ENCODE results near the gene AGRN.

AGRN gene

GRCh38 chr1:1021010-1021919, 1.3 kb downstream of the AGRN start:
- TF ChIP-seq MAX (IDR thresholded peaks at IDR 0.05) (peak; percentile 58; the same call in 1 of the 2 replicates), RAD21 (IDR thresholded peaks at IDR 0.05; ENCODE audit: low read depth) (no peak), TCF12 (IDR thresholded peaks at IDR 0.05; ENCODE audit: low read depth) (peak; percentile 81), EGR1 (IDR thresholded peaks at IDR 0.05) (no peak), CREB1 (IDR thresholded peaks at IDR 0.05; ENCODE audit: low read depth) (no peak), TEAD4 (IDR thresholded peaks at IDR 0.05) (peak; percentile 57; the same call in 1 of the 2 replicates), TAF1 (IDR thresholded peaks at IDR 0.05; ENCODE audit: low read depth) (no peak; the same call in none of the 2 replicates), FOXM1 (IDR thresholded peaks at IDR 0.05; ENCODE audit: borderline replicate concordance, low read depth) (0 out of 2 replicates have a peak, but pooled peaks have one; percentile 25), USF1 (IDR thresholded peaks at IDR 0.05) (no peak), EP300 (IDR thresholded peaks at IDR 0.05; ENCODE audit: borderline replicate concordance) (peak; percentile 75), CEBPB (IDR thresholded peaks at IDR 0.05) (no peak), YY1 (IDR thresholded peaks at IDR 0.05; ENCODE audit: low read depth) (peak; percentile 23; the same call in 1 of the 2 replicates), NFIC (IDR thresholded peaks at IDR 0.05) (peak; percentile 93), ZBTB7A (IDR thresholded peaks at IDR 0.05; ENCODE audit: low read depth) (peak; percentile 84)
- TF ChIP-seq, protein P1, sequence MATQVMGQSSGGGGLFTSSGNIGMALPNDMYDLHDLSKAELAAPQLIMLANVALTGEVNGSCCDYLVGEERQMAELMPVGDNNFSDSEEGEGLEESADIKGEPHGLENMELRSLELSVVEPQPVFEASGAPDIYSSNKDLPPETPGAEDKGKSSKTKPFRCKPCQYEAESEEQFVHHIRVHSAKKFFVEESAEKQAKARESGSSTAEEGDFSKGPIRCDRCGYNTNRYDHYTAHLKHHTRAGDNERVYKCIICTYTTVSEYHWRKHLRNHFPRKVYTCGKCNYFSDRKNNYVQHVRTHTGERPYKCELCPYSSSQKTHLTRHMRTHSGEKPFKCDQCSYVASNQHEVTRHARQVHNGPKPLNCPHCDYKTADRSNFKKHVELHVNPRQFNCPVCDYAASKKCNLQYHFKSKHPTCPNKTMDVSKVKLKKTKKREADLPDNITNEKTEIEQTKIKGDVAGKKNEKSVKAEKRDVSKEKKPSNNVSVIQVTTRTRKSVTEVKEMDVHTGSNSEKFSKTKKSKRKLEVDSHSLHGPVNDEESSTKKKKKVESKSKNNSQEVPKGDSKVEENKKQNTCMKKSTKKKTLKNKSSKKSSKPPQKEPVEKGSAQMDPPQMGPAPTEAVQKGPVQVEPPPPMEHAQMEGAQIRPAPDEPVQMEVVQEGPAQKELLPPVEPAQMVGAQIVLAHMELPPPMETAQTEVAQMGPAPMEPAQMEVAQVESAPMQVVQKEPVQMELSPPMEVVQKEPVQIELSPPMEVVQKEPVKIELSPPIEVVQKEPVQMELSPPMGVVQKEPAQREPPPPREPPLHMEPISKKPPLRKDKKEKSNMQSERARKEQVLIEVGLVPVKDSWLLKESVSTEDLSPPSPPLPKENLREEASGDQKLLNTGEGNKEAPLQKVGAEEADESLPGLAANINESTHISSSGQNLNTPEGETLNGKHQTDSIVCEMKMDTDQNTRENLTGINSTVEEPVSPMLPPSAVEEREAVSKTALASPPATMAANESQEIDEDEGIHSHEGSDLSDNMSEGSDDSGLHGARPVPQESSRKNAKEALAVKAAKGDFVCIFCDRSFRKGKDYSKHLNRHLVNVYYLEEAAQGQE (IDR thresholded peaks at IDR 0.05; ENCODE audit: low read depth) = no peak

- TF ChIP-seq EP300 (IDR thresholded peaks at IDR 0.05; ENCODE audit: borderline replicate concordance) (no peak), NFIC (IDR thresholded peaks at IDR 0.05) (no peak), EGR1 (IDR thresholded peaks at IDR 0.05) (no peak), TAF1 (IDR thresholded peaks at IDR 0.05; ENCODE audit: low read depth) (no peak), YY1 (IDR thresholded peaks at IDR 0.05; ENCODE audit: low read depth) (no peak), ZBTB7A (IDR thresholded peaks at IDR 0.05; ENCODE audit: low read depth) (no peak; the same call in 1 of the 2 replicates), CREB1 (IDR thresholded peaks at IDR 0.05; ENCODE audit: low read depth) (no peak), FOXM1 (IDR thresholded peaks at IDR 0.05; ENCODE audit: borderline replicate concordance, low read depth) (no peak), TCF12 (IDR thresholded peaks at IDR 0.05; ENCODE audit: low read depth) (no peak), TEAD4 (IDR thresholded peaks at IDR 0.05) (no peak)
These were observed 2.0 kb downstream of the AGRN start for GRCh38 chr1:1021920-1022259.

DNA sequence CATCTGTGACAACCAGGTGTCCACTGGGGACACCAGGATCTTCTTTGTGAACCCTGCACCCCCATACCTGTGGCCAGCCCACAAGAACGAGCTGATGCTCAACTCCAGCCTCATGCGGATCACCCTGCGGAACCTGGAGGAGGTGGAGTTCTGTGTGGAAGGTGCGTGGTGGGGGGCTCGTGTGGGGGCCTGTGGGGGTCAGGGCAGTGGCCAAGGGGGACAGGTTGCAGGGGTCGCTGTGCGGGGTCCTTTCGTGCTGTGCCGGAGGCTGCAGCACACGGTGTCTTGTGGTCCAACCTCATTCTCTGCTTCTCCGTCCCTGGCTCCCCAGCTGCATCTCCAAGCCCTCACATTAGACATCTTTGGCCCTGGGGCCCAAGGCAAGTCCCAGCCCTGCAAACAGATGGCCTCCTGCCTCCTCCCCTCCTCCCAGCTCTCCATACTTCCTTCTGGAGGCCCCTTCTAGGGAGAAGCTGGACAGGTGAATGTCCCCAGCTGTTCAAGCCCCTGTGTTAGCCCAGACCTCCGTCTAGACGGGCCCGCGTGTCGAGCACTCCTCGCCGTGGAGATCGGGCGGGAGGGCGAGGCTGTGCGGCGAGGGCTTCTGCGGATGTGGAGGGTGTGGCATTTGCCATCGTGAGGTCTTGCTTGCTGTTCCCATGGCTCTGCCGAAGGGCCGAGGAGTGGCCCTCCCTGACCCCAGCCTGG, 2.5 kb downstream of the AGRN start:
- TF ChIP-seq USF1 (IDR thresholded peaks at IDR 0.05) (no peak), TCF12 (IDR thresholded peaks at IDR 0.05; ENCODE audit: low read depth) (no peak), ZBTB7A (IDR thresholded peaks at IDR 0.05; ENCODE audit: low read depth) (no peak), FOXM1 (IDR thresholded peaks at IDR 0.05; ENCODE audit: borderline replicate concordance, low read depth) (no peak), CEBPB (IDR thresholded peaks at IDR 0.05) (no peak), EP300 (IDR thresholded peaks at IDR 0.05; ENCODE audit: borderline replicate concordance) (no peak), NFIC (IDR thresholded peaks at IDR 0.05) (no peak), EGR1 (IDR thresholded peaks at IDR 0.05) (no peak), TEAD4 (IDR thresholded peaks at IDR 0.05) (no peak), MAX (IDR thresholded peaks at IDR 0.05) (no peak)
- TF ChIP-seq, protein P1 (IDR thresholded peaks at IDR 0.05; ENCODE audit: low read depth) = no peak

DNA sequence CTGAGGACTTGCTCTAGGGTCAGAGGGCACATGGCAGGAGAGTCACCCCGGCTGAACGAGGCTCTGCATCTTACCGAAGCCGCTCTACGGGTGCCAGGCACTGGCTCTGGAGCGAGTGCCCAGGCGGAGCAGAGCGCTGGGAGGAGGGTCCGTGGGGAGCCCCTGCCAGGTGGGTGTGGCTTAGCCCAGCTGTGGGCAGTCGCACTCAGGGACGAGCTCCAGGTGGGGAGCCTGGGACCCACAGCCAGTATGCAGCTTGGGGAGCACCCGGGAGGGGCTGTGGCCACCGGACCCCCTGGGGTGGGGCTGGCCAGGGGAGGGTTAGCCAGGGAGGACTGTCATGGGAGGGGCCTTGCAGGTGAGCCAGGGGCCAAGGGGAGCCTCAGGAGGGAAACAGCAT, 3.8 kb downstream of the AGRN start:
- TF ChIP-seq FOXM1 (IDR thresholded peaks at IDR 0.05; ENCODE audit: borderline replicate concordance, low read depth) (no peak), CEBPB (IDR thresholded peaks at IDR 0.05) (no peak), TAF1 (IDR thresholded peaks at IDR 0.05; ENCODE audit: low read depth) (no peak; the same call in 1 of the 2 replicates), TCF12 (IDR thresholded peaks at IDR 0.05; ENCODE audit: low read depth) (no peak), CREB1 (IDR thresholded peaks at IDR 0.05; ENCODE audit: low read depth) (no peak), EP300 (IDR thresholded peaks at IDR 0.05; ENCODE audit: borderline replicate concordance) (no peak), USF1 (IDR thresholded peaks at IDR 0.05) (no peak), MAX (IDR thresholded peaks at IDR 0.05) (peak; percentile 55), EGR1 (IDR thresholded peaks at IDR 0.05) (no peak), ZBTB7A (IDR thresholded peaks at IDR 0.05; ENCODE audit: low read depth) (no peak; the same call in 1 of the 2 replicates), NFIC (IDR thresholded peaks at IDR 0.05) (peak; percentile 21; the same call in 1 of the 2 replicates), TEAD4 (IDR thresholded peaks at IDR 0.05) (no peak), YY1 (IDR thresholded peaks at IDR 0.05; ENCODE audit: low read depth) (no peak), RAD21 (IDR thresholded peaks at IDR 0.05; ENCODE audit: low read depth) (no peak)
- TF ChIP-seq, protein P1 (IDR thresholded peaks at IDR 0.05; ENCODE audit: low read depth) = no peak
